GM23338 (cell line): ENCODE measurements around the gene ATAD1.

Experiments
- CTCF ChIP-seq, 2 experiments: fragments of 200-600 bp in 1 of 2; sonication (generic) in 1 of 2; conservative IDR thresholded peaks; 2 replicates each; pipeline versions ENCODE4 v1.5.1 to v1.6.1; 2016 to 2017; ENCODE audit warnings: antibody characterized with exemption in 2 of 2, low read depth in 2 of 2, mild to moderate bottlenecking in 2 of 2, moderate library complexity in 1 of 2
- EZH2 ChIP-seq: fragments of 200-600 bp; sonication (generic); IDR thresholded peaks from one replicate; pipeline ENCODE4 v1.8.0; 2017; ENCODE audit warnings: antibody characterized with exemption, mild to moderate bottlenecking, low read depth; ENCODE audit not compliant: unreplicated experiment
- EZH2phosphoT487 ChIP-seq: fragments of 200-600 bp; sonication (generic); IDR thresholded peaks from one replicate; pipeline ENCODE4 v1.8.1; 2018; ENCODE audit warnings: antibody characterized with exemption; ENCODE audit not compliant: unreplicated experiment

- no peak for TF ChIP-seq CTCF (conservative IDR thresholded peaks at IDR 0.05; ENCODE audit: low read depth in 2 of 2)
- TF ChIP-seq EZH2, result no peak
- no peak for TF ChIP-seq EZH2phosphoT487
Measured at GRCh38 chr10:87724789-87725188, 93.2 kb downstream of the ATAD1 start.
